HG03565 (cell line): ENCODE results near the gene MCCC1.
A peak's percentile ranks its signal among the peaks of the same experiment; 100 is the strongest.

Source experiments
- ATAC-seq: cut with Tn5 transposase; IDR thresholded peaks from one replicate; pipeline ENCODE4 v1.9.1; 2021; ENCODE audit warnings: mild to moderate bottlenecking, moderate library complexity; ENCODE audit not compliant: unreplicated experiment

The MCCC1 gene

DNA sequence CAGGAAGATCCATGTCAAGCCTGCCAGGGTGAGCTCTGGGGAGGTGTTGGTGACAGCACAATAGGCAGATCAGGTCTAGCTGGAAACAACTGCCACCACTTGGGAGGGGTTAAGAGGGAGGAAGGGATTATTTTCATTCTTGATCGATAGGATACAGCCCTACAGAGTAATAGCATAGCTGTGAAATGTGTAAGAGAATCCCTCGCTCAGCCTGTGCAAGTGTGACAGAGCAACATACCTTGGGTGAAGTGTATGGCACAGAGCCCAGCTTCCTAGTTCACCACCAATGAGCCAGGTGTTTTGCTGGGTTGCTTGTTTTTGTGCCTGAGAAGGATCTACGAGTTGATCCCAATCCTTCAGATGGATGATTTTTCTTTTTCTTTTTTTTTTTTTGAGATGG is 109.7 kb downstream of the MCCC1 start:
- no peak for ATAC-seq

DNA sequence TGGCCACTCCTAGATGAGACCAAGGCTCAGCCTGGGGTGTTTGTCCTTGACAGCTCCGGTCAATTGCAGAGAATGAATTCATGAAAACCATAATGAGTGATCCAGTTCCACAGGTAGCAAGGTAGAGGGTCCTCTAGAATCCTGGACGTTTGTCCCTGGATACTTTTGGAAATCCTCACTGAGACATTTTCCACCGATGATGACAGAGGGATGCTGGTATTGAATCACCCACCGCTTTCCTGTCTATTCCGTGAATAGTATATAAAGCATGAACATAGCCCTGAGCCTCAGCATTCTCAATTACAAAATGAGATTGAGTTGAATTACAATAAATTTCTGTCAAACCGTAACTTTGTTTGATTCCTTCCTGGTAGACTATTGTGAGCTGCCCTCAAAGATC is 113.3 kb downstream of the MCCC1 start:
- ATAC-seq = no peak

- no peak for ATAC-seq
Observed at GRCh38 chr3:182983876-182984275, 115.4 kb downstream of the MCCC1 start.

DNA sequence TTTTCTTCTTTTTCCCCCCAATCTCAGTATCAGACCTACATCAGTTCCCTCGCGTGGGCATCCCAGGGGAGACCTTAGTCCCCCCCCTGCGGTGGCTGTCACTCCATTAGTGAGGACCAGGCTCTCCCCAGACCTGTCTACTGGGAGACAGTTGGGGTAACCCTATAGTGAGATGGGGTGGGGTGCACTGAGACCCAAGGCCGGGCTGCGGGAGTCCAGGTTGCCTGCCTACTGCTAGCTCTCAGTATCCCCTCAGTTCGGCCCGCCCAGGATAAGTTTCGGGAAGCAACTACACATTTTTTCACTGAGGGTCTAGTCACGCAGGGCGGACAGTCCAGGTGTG is 118.3 kb downstream of the MCCC1 start:
- ATAC-seq = no peak

- peak; percentile 67 for ATAC-seq
Observed at GRCh38 chr3:182980204-182981037, 118.9 kb downstream of the MCCC1 start, which contains the start of gene DCUN1D1. DCUN1D1 (minus strand) TSS chr3:182980538; CDS start chr3:182980489, 49 bp downstream.

DNA sequence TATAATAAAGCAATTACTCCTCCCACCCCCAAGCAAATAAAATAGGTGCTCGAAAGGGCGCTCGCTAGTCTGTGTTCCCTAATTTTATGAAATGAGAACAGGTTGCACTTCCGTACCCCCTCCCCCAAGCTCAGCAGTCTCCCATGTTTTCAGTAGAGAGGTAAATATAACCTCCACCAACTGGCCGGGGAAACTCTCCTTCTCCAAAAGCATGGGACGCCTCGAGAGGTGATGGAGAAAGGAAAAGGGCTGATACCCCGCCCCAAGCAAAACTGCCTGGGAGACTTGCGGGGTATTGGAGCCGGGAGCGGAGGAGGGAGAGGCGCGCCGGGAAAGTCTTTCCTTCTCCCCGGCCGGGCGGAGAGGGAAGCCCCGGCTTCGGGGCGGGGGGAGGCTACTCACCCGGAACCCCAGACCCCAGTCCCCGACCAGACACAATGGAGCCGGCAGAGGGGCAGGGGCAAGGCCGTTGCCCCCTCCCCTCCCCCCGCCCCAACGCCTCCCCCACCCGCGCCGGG is 119.6 kb downstream of the MCCC1 start:
- ATAC-seq = no peak

DNA sequence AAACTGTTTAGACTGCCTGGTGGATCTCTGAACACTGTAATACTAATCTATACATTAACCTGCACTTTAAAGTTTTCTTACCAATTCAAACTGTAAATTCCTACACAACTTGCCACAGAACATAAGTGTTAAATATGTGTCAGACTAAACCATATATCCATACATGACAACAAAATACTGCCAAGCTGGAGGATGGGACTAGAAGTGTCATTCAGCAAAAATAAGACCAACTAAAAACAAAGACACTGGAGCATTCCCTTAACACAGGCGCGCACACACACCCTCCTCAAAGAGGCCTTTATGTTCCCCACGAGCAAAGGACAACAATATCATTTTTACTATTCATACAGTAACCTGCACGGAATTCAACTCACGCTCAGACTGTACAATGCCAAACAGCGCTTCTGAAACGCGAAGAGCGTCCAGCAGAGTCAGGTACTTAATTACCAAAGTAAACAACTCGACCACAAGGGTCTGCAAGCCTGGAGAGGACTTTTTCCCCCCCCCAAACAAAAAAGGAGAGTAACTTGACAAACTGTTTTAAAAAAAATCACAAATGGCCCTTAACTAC is 120.1 kb downstream of the MCCC1 start:
- no peak for ATAC-seq

- no peak for ATAC-seq
Observed at GRCh38 chr3:182978387-182978786, 120.9 kb downstream of the MCCC1 start.

- ATAC-seq = no peak
Observed at GRCh38 chr3:182973047-182973446, 126.2 kb downstream of the MCCC1 start.

GRCh38 chr3:182972387-182972786 is 126.9 kb downstream of the MCCC1 start:
- ATAC-seq = no peak

DNA sequence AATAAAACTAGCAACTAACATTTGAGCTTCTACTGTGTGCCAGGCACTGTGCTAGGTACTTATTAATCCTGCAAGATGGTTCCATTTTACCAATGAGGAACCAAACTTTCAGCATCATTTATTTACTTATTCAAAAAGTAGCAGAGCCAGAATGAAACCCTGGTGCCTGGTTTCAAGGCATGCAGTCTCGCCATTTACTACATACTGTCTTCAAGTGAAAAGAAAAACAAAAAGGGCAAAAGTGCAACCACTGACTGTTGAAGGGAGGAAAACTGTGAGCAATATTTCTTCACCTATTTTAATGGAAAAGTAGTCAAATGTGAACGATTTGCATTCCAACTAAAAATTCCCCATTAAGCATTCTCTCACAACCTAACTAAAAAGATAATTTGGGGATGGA is 127.7 kb downstream of the MCCC1 start:
- ATAC-seq = no peak

DNA sequence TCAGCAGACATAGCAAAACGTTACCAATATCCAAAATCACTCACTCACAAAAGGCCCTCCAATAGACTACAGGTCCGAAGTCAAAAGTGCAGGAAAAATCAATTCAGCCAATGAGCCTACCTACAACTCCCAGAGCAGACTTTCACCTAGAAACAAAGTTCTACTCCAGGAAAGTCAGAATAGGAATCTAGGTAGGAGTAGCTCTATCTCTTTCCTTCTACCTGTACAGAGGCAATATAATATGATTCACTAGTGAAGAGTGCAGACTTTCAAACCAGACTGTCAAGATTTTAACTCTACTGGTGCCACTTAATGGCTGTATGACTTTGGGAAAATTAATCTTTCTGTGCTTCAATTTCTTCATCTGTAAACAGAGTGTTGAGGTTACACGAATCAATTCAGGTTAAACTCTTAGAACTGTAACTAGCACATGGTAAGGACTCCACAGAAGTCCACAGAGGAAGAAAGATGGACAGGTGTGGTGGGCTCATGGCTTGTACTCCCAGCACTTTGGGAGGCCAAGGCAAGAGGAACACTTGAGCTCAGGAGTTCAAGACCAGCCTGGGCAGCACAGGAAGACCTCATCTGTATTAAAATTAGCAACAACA is 128.4 kb downstream of the MCCC1 start:
- ATAC-seq = no peak

DNA sequence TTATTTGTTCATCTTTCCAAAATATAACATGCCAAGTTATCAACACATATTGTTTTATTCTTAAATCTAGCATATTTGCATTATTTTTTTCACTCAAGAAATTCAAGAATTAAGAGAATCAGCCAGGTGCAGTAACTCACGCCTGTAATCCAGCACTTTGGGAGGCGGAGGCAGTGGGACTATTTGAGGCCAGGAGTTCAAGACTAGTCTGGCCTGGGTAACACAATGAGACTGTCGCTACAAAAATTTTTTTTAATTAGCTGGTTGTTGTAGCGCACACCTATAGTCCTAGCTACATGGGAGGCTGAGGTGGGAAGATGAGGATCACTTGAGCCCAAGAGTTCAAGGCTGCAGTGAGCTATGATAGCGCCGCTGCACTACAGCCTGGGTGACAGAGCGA is 129.4 kb downstream of the MCCC1 start:
- no peak for ATAC-seq

DNA sequence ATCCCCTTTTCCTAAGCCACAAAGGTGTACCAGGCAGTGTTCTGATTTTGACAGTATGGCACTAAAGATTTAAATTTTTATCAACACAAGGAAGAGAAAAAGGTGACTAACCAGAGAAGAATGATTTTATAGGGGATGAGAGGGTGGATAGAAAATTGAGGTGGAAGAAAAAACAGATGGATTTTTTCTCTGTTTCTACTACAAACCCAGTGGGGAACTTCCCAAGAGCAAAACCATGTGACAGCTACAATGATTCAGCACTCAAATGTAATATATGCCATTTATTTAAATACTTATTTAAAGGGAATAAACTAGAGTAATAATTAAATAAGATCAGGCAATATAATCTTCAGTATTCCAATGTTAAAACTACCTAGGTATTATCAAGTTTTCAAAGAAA is 130.0 kb downstream of the MCCC1 start:
- no peak for ATAC-seq

DNA sequence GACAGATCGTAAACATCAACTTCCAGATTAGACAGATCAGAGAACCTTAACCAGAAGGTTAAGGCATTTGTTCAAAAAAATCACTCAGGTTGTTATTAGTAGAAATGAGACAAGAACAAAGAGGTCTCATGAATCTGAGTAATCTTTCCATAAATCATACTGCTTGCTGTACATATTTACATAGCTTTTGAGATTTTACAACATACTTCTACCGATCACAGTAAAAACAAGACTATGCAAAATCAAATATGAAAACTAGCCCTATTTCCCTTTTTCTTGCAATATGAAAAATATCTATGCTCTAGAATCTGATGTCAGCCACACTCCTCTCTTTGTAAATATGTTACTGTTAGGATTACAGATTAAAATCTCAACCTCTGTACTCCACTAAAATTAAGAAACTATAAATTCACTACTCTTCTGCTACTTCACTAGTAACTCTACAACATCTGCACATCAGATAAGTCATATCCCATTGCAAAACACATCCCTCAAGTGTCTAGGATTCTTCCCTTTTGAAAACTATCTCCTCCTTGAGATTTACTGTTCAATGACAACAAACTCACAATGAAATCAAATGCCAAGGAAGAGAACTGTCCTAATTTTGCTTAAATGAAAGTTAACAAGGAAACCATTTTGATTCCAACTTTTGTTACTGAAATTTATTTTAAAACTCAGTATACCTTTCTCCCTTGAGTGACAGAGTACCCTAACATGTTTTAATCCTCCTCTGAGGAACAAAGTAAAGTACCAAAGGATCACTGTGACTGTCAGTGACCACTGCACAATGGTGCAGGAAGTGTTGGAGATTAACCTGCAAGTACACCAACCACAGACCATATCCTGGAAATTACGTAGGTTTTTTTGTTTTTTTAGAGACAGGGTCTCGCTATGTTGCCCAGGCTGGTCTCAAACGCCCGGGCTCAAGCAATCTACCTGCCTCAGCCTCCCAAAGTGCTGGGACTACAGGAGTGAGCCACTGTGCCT is 131.8 kb downstream of the MCCC1 start:
- peak; percentile 47 for ATAC-seq

- no peak for ATAC-seq
Observed at GRCh38 chr3:182965861-182966366, 133.4 kb downstream of the MCCC1 start.
